GM21529 (cell line): Measurements from ENCODE around the gene METTL14.

Source experiments
- ATAC-seq: cut with Tn5 transposase; IDR thresholded peaks from one replicate; pipeline ENCODE4 v1.9.1; 2021; ENCODE audit not compliant: unreplicated experiment

The METTL14 gene

GRCh38 chr4:118732591-118733330 is 47.6 kb downstream of the METTL14 start:
- no peak for ATAC-seq

GRCh38 chr4:118734491-118735205 is 49.5 kb downstream of the METTL14 start:
- no peak for ATAC-seq

- no peak for ATAC-seq
These were observed 51.7 kb downstream of the METTL14 start for GRCh38 chr4:118736900-118737299.

- no peak for ATAC-seq
These were observed 52.9 kb downstream of the METTL14 start for GRCh38 chr4:118738090-118738489.

GRCh38 chr4:118739022-118739713 is 54.0 kb downstream of the METTL14 start:
- no peak for ATAC-seq

GRCh38 chr4:118740869-118741268 is 55.7 kb downstream of the METTL14 start:
- no peak for ATAC-seq

GRCh38 chr4:118741301-118741855 is 56.2 kb downstream of the METTL14 start:
- no peak for ATAC-seq

GRCh38 chr4:118742050-118742449 is 56.9 kb downstream of the METTL14 start:
- no peak for ATAC-seq

- ATAC-seq: no peak
These were observed 58.7 kb downstream of the METTL14 start for GRCh38 chr4:118743867-118744266.

- no peak for ATAC-seq
These were observed 60.2 kb downstream of the METTL14 start for GRCh38 chr4:118745357-118745756.

GRCh38 chr4:118746251-118746919 is 61.2 kb downstream of the METTL14 start:
- no peak for ATAC-seq

GRCh38 chr4:118749347-118749988 is 64.3 kb downstream of the METTL14 start:
- no peak for ATAC-seq

- no peak for ATAC-seq
These were observed 66.6 kb downstream of the METTL14 start for GRCh38 chr4:118751629-118752323.

GRCh38 chr4:118752551-118752950 is 67.4 kb downstream of the METTL14 start:
- no peak for ATAC-seq

- ATAC-seq: no peak
These were observed 67.9 kb downstream of the METTL14 start for GRCh38 chr4:118753096-118753495.

- ATAC-seq: no peak
These were observed 68.5 kb downstream of the METTL14 start for GRCh38 chr4:118753685-118754084.

- ATAC-seq: no peak
These were observed 69.7 kb downstream of the METTL14 start for GRCh38 chr4:118754890-118755289.

GRCh38 chr4:118755438-118756226 is 70.4 kb downstream of the METTL14 start:
- ATAC-seq: no peak

- no peak for ATAC-seq
These were observed 71.2 kb downstream of the METTL14 start for GRCh38 chr4:118756429-118756828.
